H1 (cell line): Measurements from ENCODE around the gene SPOCD1. TPM values are rescaled to one million over a fixed set of nuclear protein-coding genes. Genes with fewer than 3 reads are reported as not detected.

ENCODE experiments used
- CTCF ChIA-PET: fragments of 300-600 bp; sonication (Branson Sonifier 250); formaldehyde crosslinking; loops from one replicate; lab custom pipeline; 2021; ENCODE audit not compliant: partially characterized antibody; lab: Charles Lee
- POLR2A ChIA-PET: fragments of 300-600 bp; sonication (Branson Sonifier 250); formaldehyde crosslinking; loops from one replicate; lab custom pipeline; 2021; ENCODE audit warnings: inconsistent platforms; ENCODE audit not compliant: partially characterized antibody; lab: Charles Lee
- DNase-seq, 2 experiments: peaks; one replicate each; pipeline versions ENCODE4 v3.0.0 to v3.0.0-alpha.2; 2010 to 2022; ENCODE audit warnings: low spot score in 2 of 2, low read depth in 1 of 2, mixed read lengths in 1 of 2
- FAIRE-seq: peaks from 2 replicates; lab custom pipeline; 2011; peaks lifted over from hg19 to GRCh38; lab: Jason Lieb, UNC
- H2AFZ ChIP-seq: 2 replicates; pipeline ENCODE4 v1.8.1; 2012; ENCODE audit warnings: low read length, inconsistent platforms
- H2AK5ac ChIP-seq: 2 replicates; pipeline ENCODE4 v1.6.1; 2013; ENCODE audit warnings: low read depth, low read length
- H2BK120ac ChIP-seq: replicated peaks from 2 replicates; pipeline ENCODE3; 2013; ENCODE audit warnings: low read depth, low read length, inconsistent platforms
- H2BK12ac ChIP-seq: 2 replicates; pipeline ENCODE4 v1.6.1; 2013; ENCODE audit warnings: low read depth, low read length
- H2BK15ac ChIP-seq: 2 replicates; pipeline ENCODE4 v1.6.1; 2013; ENCODE audit warnings: low read length
- H2BK20ac ChIP-seq: 2 replicates; pipeline ENCODE4 v1.6.1; 2013; ENCODE audit warnings: low read length
- H2BK5ac ChIP-seq: 2 replicates; pipeline ENCODE4 v1.6.1; 2013; ENCODE audit warnings: low read depth, low read length
- H3K14ac ChIP-seq: 2 replicates; pipeline ENCODE4 v1.6.1; 2013; ENCODE audit warnings: inconsistent platforms; ENCODE audit not compliant: insufficient read length
- H3K18ac ChIP-seq: 2 replicates; pipeline ENCODE4 v1.6.1; 2013; ENCODE audit warnings: low read length; ENCODE audit errors: extremely low read depth
- H3K23ac ChIP-seq: 2 replicates; pipeline ENCODE4 v1.6.1; 2013; ENCODE audit warnings: inconsistent platforms; ENCODE audit not compliant: insufficient read length
- H3K23me2 ChIP-seq: 2 replicates; pipeline ENCODE4 v1.6.1; 2013; ENCODE audit warnings: low read depth, low read length
- H3K27ac ChIP-seq: 2 replicates; pipeline ENCODE4 v1.6.1; 2011; ENCODE audit warnings: low read depth, low read length, inconsistent platforms
- H3K27me3 ChIP-seq, 4 experiments: replicated peaks in 1 of 4; 1 replicate in 1 of 4; 2 replicates in 3 of 4; pipeline versions ENCODE4 v1.6.1 to v1.8.1; 2011 to 2013; ENCODE audit warnings: low read length in 3 of 4, mild to moderate bottlenecking in 3 of 4, inconsistent platforms in 2 of 4, mixed read lengths in 2 of 4, moderate library complexity in 1 of 4; ENCODE audit not compliant: control insufficient read depth in 3 of 4, insufficient read depth in 3 of 4; ENCODE audit errors: extremely low read depth in 1 of 4
- H3K36me3 ChIP-seq, 4 experiments: 2 replicates each; pipeline versions ENCODE4 v1.6.1 to v1.8.1; 2011 to 2013; ENCODE audit warnings: mild to moderate bottlenecking in 4 of 4, low read length in 3 of 4, moderate library complexity in 2 of 4, control low read depth in 1 of 4, inconsistent platforms in 1 of 4; ENCODE audit not compliant: insufficient read depth in 4 of 4, control insufficient read depth in 2 of 4
- H3K4ac ChIP-seq: replicated peaks from 2 replicates; pipeline ENCODE3; 2013; ENCODE audit warnings: low read length, low read depth, mixed read lengths, inconsistent platforms; ENCODE audit not compliant: insufficient read length
- H3K4me1 ChIP-seq, 4 experiments: replicated peaks in 1 of 4; 1 replicate in 1 of 4; 2 replicates in 3 of 4; pipeline versions ENCODE4 v1.6.1 to v1.8.1; 2011 to 2013; ENCODE audit warnings: low read length in 3 of 4, inconsistent platforms in 2 of 4, mixed read lengths in 1 of 4; ENCODE audit not compliant: insufficient read depth in 4 of 4, control insufficient read depth in 3 of 4
- H3K4me2 ChIP-seq, 2 experiments: 2 replicates each; pipeline versions ENCODE4 v1.6.1 to v1.8.1; 2011 to 2013; ENCODE audit warnings: low read depth in 2 of 2, low read length in 2 of 2, control low read depth in 1 of 2, inconsistent platforms in 1 of 2, mild to moderate bottlenecking in 1 of 2; ENCODE audit not compliant: insufficient read depth in 1 of 2
- H3K4me3 ChIP-seq, 4 experiments: fragments of 200-600, 300-600 bp in 1 of 4; sonication (generic), shearing (Covaris generic), sonication (Bioruptor Twin) in 1 of 4; 2 replicates each; pipeline versions ENCODE4 v1.5.1 to v1.8.1; 2011 to 2016; ENCODE audit warnings: low read length in 4 of 4, low read depth in 3 of 4, control low read depth in 2 of 4, inconsistent platforms in 2 of 4, mild to moderate bottlenecking in 2 of 4, mixed read lengths in 1 of 4, moderate library complexity in 1 of 4; ENCODE audit not compliant: insufficient read depth in 2 of 4; ENCODE audit errors: extremely low read depth in 1 of 4
- H3K56ac ChIP-seq: replicated peaks from 2 replicates; pipeline ENCODE3; 2013; ENCODE audit warnings: low read depth, mild to moderate bottlenecking, mixed read lengths, low read length, inconsistent platforms; ENCODE audit not compliant: insufficient read length
- H3K79me1 ChIP-seq: 2 replicates; pipeline ENCODE4 v1.6.1; 2013; ENCODE audit warnings: low read depth, low read length, control low read depth
- H3K79me2 ChIP-seq, 2 experiments: 2 replicates each; pipeline versions ENCODE4 v1.6.1 to v1.8.1; 2012 to 2013; ENCODE audit warnings: low read length in 2 of 2, mild to moderate bottlenecking in 2 of 2, inconsistent platforms in 1 of 2; ENCODE audit not compliant: insufficient read depth in 2 of 2, control insufficient read depth in 1 of 2
- H3K9ac ChIP-seq, 4 experiments: replicated peaks in 1 of 4; 1 replicate in 1 of 4; 2 replicates in 3 of 4; pipeline versions ENCODE4 v1.6.1 to v1.8.1; 2011 to 2013; ENCODE audit warnings: low read depth in 3 of 4, low read length in 3 of 4, control low read depth in 2 of 4, mild to moderate bottlenecking in 2 of 4, moderate library complexity in 2 of 4, inconsistent platforms in 1 of 4; ENCODE audit errors: extremely low read depth in 1 of 4
- H3K9me3 ChIP-seq, 2 experiments: 2 replicates each; pipeline versions ENCODE4 v1.6.1 to v1.8.1; 2012 to 2013; ENCODE audit warnings: mild to moderate bottlenecking in 2 of 2, moderate library complexity in 2 of 2, control low read depth in 1 of 2, inconsistent platforms in 1 of 2, low read depth in 1 of 2, low read length in 1 of 2, mixed read lengths in 1 of 2; ENCODE audit not compliant: insufficient read depth in 2 of 2
- H4K20me1 ChIP-seq, 2 experiments: replicated peaks in 1 of 2; 2 replicates each; pipeline versions ENCODE3 to v1.8.1; 2011 to 2013; ENCODE audit warnings: inconsistent platforms in 2 of 2, low read length in 2 of 2, mild to moderate bottlenecking in 1 of 2; ENCODE audit not compliant: insufficient read depth in 2 of 2, control insufficient read depth in 1 of 2
- H4K5ac ChIP-seq: 2 replicates; pipeline ENCODE4 v1.6.1; 2013; ENCODE audit warnings: low read length, low read depth, mixed read lengths, inconsistent platforms; ENCODE audit not compliant: insufficient read length
- H4K8ac ChIP-seq: 2 replicates; pipeline ENCODE4 v1.8.0; 2013; ENCODE audit warnings: mild to moderate bottlenecking, moderate library complexity, low read length, inconsistent platforms; ENCODE audit not compliant: insufficient read depth; ENCODE audit errors: extremely low read depth
- H4K91ac ChIP-seq: replicated peaks from 2 replicates; pipeline ENCODE3; 2013; ENCODE audit warnings: low read length, mixed read lengths, inconsistent platforms; ENCODE audit not compliant: insufficient read length
- CREB1 ChIP-seq: IDR thresholded peaks from 2 replicates; pipeline ENCODE4 v1.6.1; 2012; ENCODE audit warnings: inconsistent platforms
- CTBP2 ChIP-seq: IDR thresholded peaks from 2 replicates; pipeline ENCODE4 v1.7.0; 2011; ENCODE audit warnings: borderline replicate concordance, mild to moderate bottlenecking, moderate library complexity, mixed read lengths, low read length; ENCODE audit not compliant: insufficient read depth, insufficient read length
- EZH2 ChIP-seq: fragments of 200-600 bp; sonication (generic); IDR thresholded peaks from 2 replicates; pipeline ENCODE4 v1.7.1; 2012; ENCODE audit warnings: low read depth, mild to moderate bottlenecking, moderate library complexity, low read length, inconsistent platforms; ENCODE audit not compliant: severe bottlenecking
- HDAC2 ChIP-seq, 2 experiments: fragments of 300-600 bp in 1 of 2; sonication (generic) in 1 of 2; IDR thresholded peaks; 2 replicates each; pipeline ENCODE4 v1.6.1; 2011 to 2012; ENCODE audit warnings: low read depth in 2 of 2, low read length in 2 of 2, mild to moderate bottlenecking in 2 of 2, moderate library complexity in 2 of 2, borderline replicate concordance in 1 of 2, inconsistent platforms in 1 of 2
- NRF1 ChIP-seq: IDR thresholded peaks from 2 replicates; pipeline ENCODE4 v1.6.1; 2011; ENCODE audit warnings: mild to moderate bottlenecking, low read depth, low read length, improper control_type of control experiment
- SIRT6 ChIP-seq: IDR thresholded peaks from one replicate; pipeline ENCODE4 v1.7.1; 2012; ENCODE audit warnings: low read length, inconsistent platforms
- SIX5 ChIP-seq: IDR thresholded peaks from 2 replicates; pipeline ENCODE4 v1.6.1; 2011; ENCODE audit warnings: mild to moderate bottlenecking, low read depth, low read length
- SP1 ChIP-seq: IDR thresholded peaks from 2 replicates; pipeline ENCODE4 v1.6.1; 2011; ENCODE audit warnings: low read depth, low read length
- TAF7 ChIP-seq: optimal IDR thresholded peaks from 2 replicates; pipeline ENCODE3; 2011; ENCODE audit warnings: low read depth, mild to moderate bottlenecking, inconsistent platforms, low read length, moderate library complexity, borderline replicate concordance
- TCF12 ChIP-seq: IDR thresholded peaks from 2 replicates; pipeline ENCODE4 v1.6.1; 2011; ENCODE audit warnings: low read depth, mild to moderate bottlenecking, low read length
- TEAD4 ChIP-seq: IDR thresholded peaks from 2 replicates; pipeline ENCODE4 v1.6.1; 2012; ENCODE audit warnings: low read depth, low read length, inconsistent platforms, mixed read lengths
- ZNF274 ChIP-seq: IDR thresholded peaks from 2 replicates; pipeline ENCODE4 v1.7.0; 2012; ENCODE audit warnings: low read length, borderline replicate concordance; ENCODE audit errors: extremely low read depth
- WGBS, 2 experiments: shearing (Covaris generic) in 1 of 2; methylation state at CpG; one replicate each; pipeline versions ENCODE4 v1.1.6 to v1.1.7; 2013 to 2015; ENCODE audit warnings: low lambda C conversion rate in 2 of 2, mixed read lengths in 2 of 2, inconsistent platforms in 1 of 2, low coverage in 1 of 2, missing lambda C conversion rate in 1 of 2; ENCODE audit not compliant: insufficient replicate concordance in 2 of 2, insufficient coverage in 1 of 2, insufficient read length in 1 of 2; ENCODE audit errors: extremely low coverage in 1 of 2, missing lambda C conversion rate in 1 of 2; 5-methylcytosine and 5-hydroxymethylcytosine counted together
- polyA plus RNA-seq, 7 experiments: library from polyadenylated mRNA; depleted of rRNA in 3 of 7; stranded (reverse) in 5 of 7; unstranded in 2 of 7; fragments of >200 nt in 5 of 7; fragments of 200-250 nt in 2 of 7; gene quantifications; 1 replicate in 5 of 7; 2 replicates in 1 of 7; 4 replicates in 1 of 7; pipeline versions ENCODE4 v1.2.1 to v1.2.3, GENCODE V29; 2011 to 2013; ENCODE audit warnings: missing spikeins in 2 of 7, mixed read lengths in 2 of 7
- total RNA-seq: library from RNA; stranded (reverse); fragmentation: NEBNext Ultra II Directional; extraction: Animal tissue kit (Norgen Biotek cat#: 25700); gene quantifications from 2 replicates; pipeline ENCODE4 v1.2.1, GENCODE V29; 2021
- TF ChIP-seq, protein P1 (sequence below): IDR thresholded peaks from 2 replicates; pipeline ENCODE4 v1.6.1; 2012; ENCODE audit warnings: inconsistent platforms

SPOCD1 gene
- total and polyA plus RNA-seq, 2 of the 8 experiments (the other 6 are each of a cell fraction or from before 2014, with no cell fraction given) = 1.8 to 2.9 TPM

- Histone ChIP-seq H4K5ac (no peak overlapping the region), H3K27ac (no peak overlapping the region), H2BK120ac (no peak overlapping the region), H3K36me3 (no peaks in the 10 kb centered on the region), H3K23me2 (no peaks in the 10 kb centered on the region; the same call in 1 of the 2 replicates), H3K14ac (no peak overlapping the region), H3K18ac (no peak overlapping the region), H2BK12ac (no peak overlapping the region), H4K91ac (no peak overlapping the region), H3K79me2 (no peaks in the 10 kb centered on the region), H4K20me1 (no peaks in the 10 kb centered on the region), H3K23ac (no peak overlapping the region), H3K4ac (no peak overlapping the region), H3K79me1 (no peaks in the 10 kb centered on the region), H3K9ac (no peak overlapping the region), H3K56ac (no peak overlapping the region), H2BK20ac (0 out of 2 replicates have a peak overlapping the region, but pooled peaks have one; percentile 48), H3K4me3 (peak overlapping the region; percentile 31 to 60 (median 42); a peak in 5 of 8 replicates), H2BK15ac (no peak overlapping the region), H4K8ac (peak overlapping the region; percentile 86), H2AFZ (no peak overlapping the region), H3K4me1 (peaks cover 0 to 2% (median 0%) of the 10 kb centered on the region in 4 experiments; a peak in 1 of 7 replicates), H3K27me3 (no peaks in the 10 kb centered on the region; a peak in 1 of 7 replicates), H2AK5ac (no peak overlapping the region), H3K9me3 (no peaks in the 10 kb centered on the region), H2BK5ac (no peak overlapping the region), H3K4me2 (peak overlapping the region; percentile 29 to 68; a peak in 3 of 4 replicates)
- WGBS, 2 experiments = 83% methylated on average over 7 of the region's 7 CpGs; no CpG with 5 or more reads in 1 of the 2 experiments
- no peak for DNase-seq
- POLR2A ChIA-PET = interaction anchor here (0.6 to 1.2 kb wide), 6 partner anchors 17 to 235 kb away, joined by 3 to 4 read pairs (median 3); partner anchors contain the start of gene KHDRBS1
- CTCF ChIA-PET = interaction anchor here (0.5 to 4.7 kb wide), 32 partner anchors 9 to 294 kb away, joined by 3 to 26 read pairs (median 4); partner anchors contain the start of gene PTP4A2
- no peak for FAIRE-seq
- TF ChIP-seq CTBP2 = no peak
- no peak for TF ChIP-seq HDAC2 (IDR thresholded peaks at IDR 0.05; ENCODE audit: borderline replicate concordance in 1 of 2, low read depth in 2 of 2, low read length in 2 of 2)
- TF ChIP-seq TCF12 = no peak
- no peak for TF ChIP-seq TAF7
- no peak for TF ChIP-seq CREB1
- TF ChIP-seq TEAD4 = no peak
- TF ChIP-seq NRF1 = no peak
- TF ChIP-seq SIRT6 = no peak
- TF ChIP-seq, protein P1, sequence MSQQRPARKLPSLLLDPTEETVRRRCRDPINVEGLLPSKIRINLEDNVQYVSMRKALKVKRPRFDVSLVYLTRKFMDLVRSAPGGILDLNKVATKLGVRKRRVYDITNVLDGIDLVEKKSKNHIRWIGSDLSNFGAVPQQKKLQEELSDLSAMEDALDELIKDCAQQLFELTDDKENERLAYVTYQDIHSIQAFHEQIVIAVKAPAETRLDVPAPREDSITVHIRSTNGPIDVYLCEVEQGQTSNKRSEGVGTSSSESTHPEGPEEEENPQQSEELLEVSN = no peak
- no peak for TF ChIP-seq ZNF274
- no peak for TF ChIP-seq SIX5
- no peak for TF ChIP-seq EZH2
- TF ChIP-seq SP1 = no peak
These were observed 546 bp downstream of the SPOCD1 start for GRCh38 chr1:31815307-31815645.
